Parathyroid adenoma (tissue), 2 donors: ENCODE measurements around the gene MXD1.
"Not testable (repeated sequence)": the region's sequence is repeated elsewhere in the genome, so short reads cannot be mapped to it uniquely, and the experiment has no call there.

Source experiments
- H2AFZ ChIP-seq: fragments of 300-600 bp; sonication (generic); one replicate; pipeline ENCODE4 v1.7.0; 2017; ENCODE audit warnings: antibody characterized with exemption, mild to moderate bottlenecking
- H3K27ac ChIP-seq: fragments of 300-600 bp; sonication (generic); one replicate; pipeline ENCODE4 v1.7.0; 2017
- H3K27me3 ChIP-seq: fragments of 300-600 bp; sonication (generic); one replicate; pipeline ENCODE4 v1.7.0; 2017; ENCODE audit warnings: low read length; ENCODE audit not compliant: control insufficient read depth, insufficient read depth
- H3K36me3 ChIP-seq: fragments of 300-600 bp; sonication (generic); one replicate; pipeline ENCODE4 v1.7.0; 2017; ENCODE audit warnings: low read length; ENCODE audit not compliant: control insufficient read depth, insufficient read depth
- H3K4me1 ChIP-seq: fragments of 300-600 bp; sonication (generic); one replicate; pipeline ENCODE4 v1.7.0; 2017; ENCODE audit warnings: control low read depth
- H3K4me2 ChIP-seq: fragments of 300-600 bp; sonication (generic); one replicate; pipeline ENCODE4 v1.7.0; 2017; ENCODE audit warnings: low read length
- H3K4me3 ChIP-seq: fragments of 300-600 bp; sonication (generic); one replicate; pipeline ENCODE4 v1.7.0; 2017; ENCODE audit warnings: low read depth, low read length
- H3K79me2 ChIP-seq: fragments of 300-600 bp; sonication (generic); one replicate; pipeline ENCODE4 v1.7.0; 2017; ENCODE audit warnings: control low read depth
- H3K9ac ChIP-seq: fragments of 300-600 bp; sonication (generic); one replicate; pipeline ENCODE4 v1.7.0; 2017; ENCODE audit warnings: mild to moderate bottlenecking
- H3K9me3 ChIP-seq: fragments of 300-600 bp; sonication (generic); one replicate; pipeline ENCODE4 v1.7.0; 2017; ENCODE audit warnings: low read length; ENCODE audit not compliant: control insufficient read depth
- CTCF ChIP-seq: fragments of 300-600 bp; sonication (generic); IDR thresholded peaks from one replicate; pipeline ENCODE4 v1.7.0; 2017; ENCODE audit warnings: antibody characterized with exemption, mild to moderate bottlenecking
- donor health status: primary hyperparathyroidism.

Gene MXD1

GRCh38 chr2:69914950-69915945 is at the start of gene MXD1:
Gene MXD1 (plus strand): TSS chr2:69915109. CDS start chr2:69915331, 222 bp downstream.
- peak within 1 kb of the TSS; percentile 78 for H3K9ac ChIP-seq
- H3K4me1 ChIP-seq, result peaks cover 5% of the 10 kb centered on the region
- no peaks in the 10 kb centered on the region for H3K9me3 ChIP-seq
- H3K27me3 ChIP-seq, result no peaks in the 10 kb centered on the region
- H2AFZ ChIP-seq, result peak within 1 kb of the TSS; percentile 95
- peak within 1 kb of the TSS; percentile 80 for H3K27ac ChIP-seq
- H3K4me3 ChIP-seq, result peak within 1 kb of the TSS; percentile 86
- peak within 1 kb of the TSS; percentile 86 for H3K4me2 ChIP-seq
- H3K79me2 ChIP-seq, result no peaks in the 10 kb centered on the region
- H3K36me3 ChIP-seq, result no peaks in the 10 kb centered on the region
- no peak for TF ChIP-seq CTCF

GRCh38 chr2:69888451-69888850 is 26.5 kb upstream of the MXD1 start:
- peaks cover 8% of the 10 kb centered on the region for H3K4me1 ChIP-seq
- no peak overlapping the region for H2AFZ ChIP-seq
- H3K9me3 ChIP-seq, result no peaks in the 10 kb centered on the region

GRCh38 chr2:69889302-69889701 is 25.6 kb upstream of the MXD1 start:
- Histone ChIP-seq H3K27me3 (no peaks in the 10 kb centered on the region), H2AFZ (no peak overlapping the region), H3K79me2 (peaks cover 5% of the 10 kb centered on the region), H3K36me3 (no peaks in the 10 kb centered on the region), H3K4me1 (peaks cover 6% of the 10 kb centered on the region), H3K4me3 (no peak overlapping the region), H3K27ac (no peak overlapping the region), H3K9ac (no peak overlapping the region), H3K4me2 (no peak overlapping the region), H3K9me3 (no peaks in the 10 kb centered on the region)
- TF ChIP-seq CTCF, result no peak

More at GRCh38 chr2:69888451-69888850, 26.5 kb upstream of the MXD1 start:
- no peak overlapping the region for H3K27ac ChIP-seq
- H3K4me2 ChIP-seq, result no peak overlapping the region
- H3K36me3 ChIP-seq, result no peaks in the 10 kb centered on the region
- H3K27me3 ChIP-seq, result no peaks in the 10 kb centered on the region
- no peaks in the 10 kb centered on the region for H3K79me2 ChIP-seq
- no peak overlapping the region for H3K4me3 ChIP-seq
- H3K9ac ChIP-seq, result no peak overlapping the region
- TF ChIP-seq CTCF, result no peak

GRCh38 chr2:69890881-69891280 is 24.0 kb upstream of the MXD1 start:
- Histone ChIP-seq H3K27ac (no peak overlapping the region), H3K9ac (no peak overlapping the region), H3K36me3 (no peaks in the 10 kb centered on the region), H3K4me2 (no peak overlapping the region), H3K9me3 (no peaks in the 10 kb centered on the region), H3K27me3 (no peaks in the 10 kb centered on the region), H3K79me2 (peaks cover 6% of the 10 kb centered on the region), H3K4me1 (peaks cover 2% of the 10 kb centered on the region), H3K4me3 (no peak overlapping the region), H2AFZ (no peak overlapping the region)
- no peak for TF ChIP-seq CTCF

GRCh38 chr2:69892838-69893424 is 22.0 kb upstream of the MXD1 start:
- Histone ChIP-seq H2AFZ (peak overlapping the region; percentile 93), H3K4me2 (peak overlapping the region; percentile 86)
- not testable (repeated sequence) for H3K9ac ChIP-seq, H3K27ac ChIP-seq, H3K27me3 ChIP-seq, H3K79me2 ChIP-seq, H3K4me3 ChIP-seq, H3K4me1 ChIP-seq, H3K9me3 ChIP-seq, H3K36me3 ChIP-seq
